Measurements from ENCODE around the gene TSPAN14.

GRCh38 chr10:80567292-80567691 is 113.2 kb downstream of the TSPAN14 start:
- TF ChIP-seq GATA1 (IDR thresholded peaks at IDR 0.05; ENCODE audit: low read depth, low read length) (no peak), POLR2A (IDR thresholded peaks at IDR 0.05; ENCODE audit: low read length) (no peak)
